Right cardiac atrium (tissue), 5 donors: ENCODE measurements around the gene TFF1. TPM values are rescaled to one million over a fixed set of nuclear protein-coding genes. Genes with fewer than 3 reads are reported as not detected.

ENCODE experiments used
- ATAC-seq, 2 donors: fragments of 200-7000 bp; cut with Tn5 transposase; one replicate each; pipeline versions ENCODE4 v1.8.0 to v1.9.1; 2020; ENCODE audit warnings: moderate library complexity in 2 of 2, mild to moderate bottlenecking in 1 of 2
- DNase-seq, 3 donors: peaks; one replicate each; pipeline ENCODE4 v3.0.0-alpha.2; 2020
- H3K27ac ChIP-seq: one replicate; pipeline ENCODE4 v1.5.1; 2013; ENCODE audit warnings: mild to moderate bottlenecking, low read length, control low read depth, moderate library complexity
- H3K27me3 ChIP-seq: one replicate; pipeline ENCODE4 v1.6.1; 2013; ENCODE audit not compliant: control insufficient read depth, insufficient read depth
- H3K4me1 ChIP-seq: one replicate; pipeline ENCODE4 v1.6.1; 2013; ENCODE audit warnings: low read length; ENCODE audit not compliant: control insufficient read depth, insufficient read depth
- H3K4me3 ChIP-seq: one replicate; pipeline ENCODE4 v1.5.1; 2013; ENCODE audit warnings: low read length, control low read depth
- H3K9me3 ChIP-seq: one replicate; pipeline ENCODE4 v1.6.1; 2013; ENCODE audit warnings: low read length; ENCODE audit not compliant: control insufficient read depth
- WGBS: extraction: QIAGEN DNeasy Blood & Tissue Kit; methylation state at CpG from one replicate; pipeline ENCODE4 v1.1.7; 2013; 5-methylcytosine and 5-hydroxymethylcytosine counted together
- intact Hi-C, 4 donors: fragments of 100-400 bp; cut with DNase I; formaldehyde crosslinking; loops; one replicate each; pipeline versions ENCODE4 v1.11.0 to v1.14.0; 2022 to 2023
- polyA plus RNA-seq: library from polyadenylated mRNA; stranded (reverse); fragments of 200-250 nt; gene quantifications from one replicate; pipeline ENCODE4 v1.2.3, GENCODE V29; 2013
- total RNA-seq, 4 donors: library from RNA; stranded (reverse); fragmentation: NEBNext Ultra II Directional; extraction: Animal tissue kit (Norgen Biotek cat#: 25700); gene quantifications; one replicate each; pipeline ENCODE4 v1.2.1, GENCODE V29; 2021
- donor health status: healthy with polysubstance abuse.
- donor health status: DM: no; HTN: yes; CAD: no.
- donor health status: DM: no; HTN: no; CAD: no.
- donor health status: DM: no; HTN: yes; CAD: no; lungs with severe emphysema.
- donor health status: DM: yes; HTN: yes; CAD: no.

TFF1 gene
- total and polyA plus RNA-seq, 5 donors = not detected

GRCh38 chr21:42373196-42373907, 7.0 kb upstream of the TFF1 start:
- WGBS = 77% methylated on average over 25 of the region's 25 CpGs
- no peaks in the 10 kb centered on the region for H3K27me3 ChIP-seq
- ATAC-seq = no peak

DNA sequence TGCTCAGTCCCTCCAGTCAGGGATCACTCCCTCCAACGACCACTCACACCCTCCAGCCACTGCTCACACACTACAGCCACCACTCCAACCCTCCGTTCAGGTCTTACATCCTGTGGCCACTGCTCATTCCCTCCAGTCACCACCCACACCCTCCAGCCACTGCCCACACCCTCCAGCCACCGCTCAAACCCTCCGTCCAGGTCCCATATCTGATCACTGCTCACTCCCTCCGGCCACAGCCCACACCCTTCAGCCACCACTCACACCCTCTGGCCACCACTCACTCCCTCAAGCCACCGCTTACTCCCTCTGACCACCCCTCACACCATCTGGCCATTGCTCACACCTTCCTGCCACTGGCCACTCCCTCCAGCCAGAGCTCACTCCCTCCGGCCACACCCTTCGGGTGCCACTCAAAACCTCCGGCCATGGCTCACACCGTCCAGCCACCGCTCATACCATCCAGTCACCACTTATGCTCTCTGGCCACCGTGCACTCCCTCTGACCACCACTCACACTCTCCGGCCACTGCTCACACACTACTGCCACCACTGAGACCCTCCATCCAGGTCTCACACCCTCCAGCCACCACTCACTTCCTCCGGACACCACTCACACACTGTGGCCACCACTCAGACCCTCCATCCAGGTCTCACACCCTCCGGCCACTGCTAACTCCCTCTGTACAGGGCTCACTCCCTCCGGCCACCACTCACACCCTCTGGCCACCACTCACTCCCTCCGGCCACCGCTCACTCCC, 4.7 kb upstream of the TFF1 start:
- Histone ChIP-seq H3K27ac (no peak overlapping the region), H3K27me3 (no peaks in the 10 kb centered on the region), H3K4me3 (no peak overlapping the region), H3K4me1 (no peaks in the 10 kb centered on the region), H3K9me3 (no peaks in the 10 kb centered on the region)
- intact Hi-C loops = no loop called here
- ATAC-seq = peak in 1 of 2 donors; percentile 20
- DNase-seq = no peak
- 79% methylated on average over 18 of the region's 18 CpGs for WGBS

More at GRCh38 chr21:42373196-42373907, 7.0 kb upstream of the TFF1 start:
- no peak for DNase-seq
- Histone ChIP-seq H3K4me1 (no peaks in the 10 kb centered on the region), H3K9me3 (no peaks in the 10 kb centered on the region), H3K27ac (no peak overlapping the region), H3K4me3 (no peak overlapping the region)
- intact Hi-C loops = no loop called here

GRCh38 chr21:42369821-42370220, 3.5 kb upstream of the TFF1 start:
- WGBS = 63% methylated on average over 16 of the region's 16 CpGs
- H3K9me3 ChIP-seq = no peaks in the 10 kb centered on the region
- H3K27me3 ChIP-seq = no peaks in the 10 kb centered on the region
- ATAC-seq (no peak), DNase-seq (no peak)
- no peaks in the 10 kb centered on the region for H3K4me1 ChIP-seq
- intact Hi-C loops = no loop called here
- H3K27ac ChIP-seq = no peak overlapping the region
- H3K4me3 ChIP-seq = no peak overlapping the region

GRCh38 chr21:42367367-42368165, 1.2 kb upstream of the TFF1 start:
- no peak overlapping the region for H3K27ac ChIP-seq
- WGBS = 86% methylated on average over 14 of the region's 14 CpGs
- ATAC-seq (no peak), DNase-seq (no peak)
- H3K4me3 ChIP-seq = no peak overlapping the region
- intact Hi-C loops = no loop called here
- H3K9me3 ChIP-seq = no peaks in the 10 kb centered on the region
- no peaks in the 10 kb centered on the region for H3K4me1 ChIP-seq
- H3K27me3 ChIP-seq = no peaks in the 10 kb centered on the region

- no peak for ATAC-seq
- intact Hi-C loops = no loop called here
- Histone ChIP-seq H3K4me3 (no peak overlapping the region), H3K27ac (no peak overlapping the region), H3K9me3 (no peaks in the 10 kb centered on the region), H3K4me1 (no peaks in the 10 kb centered on the region), H3K27me3 (no peaks in the 10 kb centered on the region)
- no peak for DNase-seq
- whole genome bisulfite sequencing = 80% methylated on average over 6 of the region's 6 CpGs
These were observed 565 bp downstream of the TFF1 start for GRCh38 chr21:42365770-42366169.

- H3K9me3 ChIP-seq = no peaks in the 10 kb centered on the region
- no peaks in the 10 kb centered on the region for H3K4me1 ChIP-seq
- no peak for DNase-seq
- H3K27me3 ChIP-seq = no peaks in the 10 kb centered on the region
- ATAC-seq = no peak
- WGBS = 69% methylated on average over 13 of the region's 13 CpGs
- intact Hi-C loops = no loop called here
- no peak overlapping the region for H3K4me3 ChIP-seq
- no peak overlapping the region for H3K27ac ChIP-seq
These were observed 1.9 kb downstream of the TFF1 start for GRCh38 chr21:42364304-42364865.

DNA sequence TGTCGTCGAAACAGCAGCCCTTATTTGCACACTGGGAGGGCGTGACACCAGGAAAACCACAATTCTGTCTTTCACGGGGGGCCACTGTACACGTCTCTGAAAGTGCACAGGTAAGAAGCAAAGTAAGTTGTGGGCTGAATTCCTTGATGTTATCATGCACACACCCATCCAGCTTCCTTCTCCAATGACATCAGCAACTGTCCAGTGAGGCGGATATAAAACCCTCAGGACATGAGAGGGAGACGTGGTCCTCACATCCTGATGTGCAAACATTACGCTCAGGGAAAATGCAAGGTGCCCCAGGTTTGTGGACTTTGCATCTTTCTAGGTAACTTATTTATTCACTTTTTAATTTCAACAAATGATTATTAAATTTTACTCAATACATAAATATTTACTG, 3.0 kb downstream of the TFF1 start:
- H3K27me3 ChIP-seq = no peaks in the 10 kb centered on the region
- WGBS = 73% methylated on average over 8 of the region's 8 CpGs

GRCh38 chr21:42362700-42363099, 3.6 kb downstream of the TFF1 start:
- no peak for DNase-seq
- Histone ChIP-seq H3K4me1 (no peaks in the 10 kb centered on the region), H3K9me3 (no peaks in the 10 kb centered on the region), H3K27me3 (no peaks in the 10 kb centered on the region), H3K27ac (no peak overlapping the region), H3K4me3 (no peak overlapping the region)
- ATAC-seq = no peak
- intact Hi-C loops = no loop called here
- WGBS = 68% methylated on average over 9 of the region's 9 CpGs

More for the DNA sequence above, 3.0 kb downstream of the TFF1 start:
- no peak for DNase-seq
- H3K27ac ChIP-seq = no peak overlapping the region
- intact Hi-C loops = no loop called here
- no peaks in the 10 kb centered on the region for H3K9me3 ChIP-seq
- no peak for ATAC-seq
- no peaks in the 10 kb centered on the region for H3K4me1 ChIP-seq
- no peak overlapping the region for H3K4me3 ChIP-seq

DNA sequence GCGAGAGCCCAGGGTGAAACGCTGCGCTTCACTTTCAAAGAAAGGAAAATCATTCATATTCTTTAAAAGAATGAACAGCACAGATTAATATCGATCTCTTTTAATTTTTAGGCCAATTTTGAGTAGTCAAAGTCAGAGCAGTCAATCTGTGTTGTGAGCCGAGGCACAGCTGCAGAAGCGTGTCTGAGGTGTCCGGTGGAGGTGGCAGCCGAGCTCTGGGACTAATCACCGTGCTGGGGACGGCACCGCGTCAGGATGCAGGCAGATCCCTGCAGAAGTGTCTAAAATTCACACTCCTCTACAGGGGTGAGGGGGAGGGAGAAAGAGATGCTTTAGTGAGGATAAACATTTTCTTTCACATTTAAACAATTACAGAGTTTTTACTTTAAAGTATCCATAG, 4.1 kb downstream of the TFF1 start:
- intact Hi-C loops = no loop called here
- H3K9me3 ChIP-seq = no peaks in the 10 kb centered on the region
- H3K27ac ChIP-seq = no peak overlapping the region
- ATAC-seq (no peak), DNase-seq (no peak)
- no peak overlapping the region for H3K4me3 ChIP-seq
- no peaks in the 10 kb centered on the region for H3K27me3 ChIP-seq
- H3K4me1 ChIP-seq = no peaks in the 10 kb centered on the region
- WGBS = 73% methylated on average over 12 of the region's 12 CpGs

GRCh38 chr21:42361286-42361685, 5.0 kb downstream of the TFF1 start:
- WGBS = 34% methylated on average over 7 of the region's 7 CpGs
- no peaks in the 10 kb centered on the region for H3K27me3 ChIP-seq
- no peak for DNase-seq
- H3K4me3 ChIP-seq = no peak overlapping the region
- H3K9me3 ChIP-seq = no peaks in the 10 kb centered on the region
- ATAC-seq = no peak
- no peak overlapping the region for H3K27ac ChIP-seq
- intact Hi-C loops = no loop called here
- H3K4me1 ChIP-seq = no peaks in the 10 kb centered on the region

DNA sequence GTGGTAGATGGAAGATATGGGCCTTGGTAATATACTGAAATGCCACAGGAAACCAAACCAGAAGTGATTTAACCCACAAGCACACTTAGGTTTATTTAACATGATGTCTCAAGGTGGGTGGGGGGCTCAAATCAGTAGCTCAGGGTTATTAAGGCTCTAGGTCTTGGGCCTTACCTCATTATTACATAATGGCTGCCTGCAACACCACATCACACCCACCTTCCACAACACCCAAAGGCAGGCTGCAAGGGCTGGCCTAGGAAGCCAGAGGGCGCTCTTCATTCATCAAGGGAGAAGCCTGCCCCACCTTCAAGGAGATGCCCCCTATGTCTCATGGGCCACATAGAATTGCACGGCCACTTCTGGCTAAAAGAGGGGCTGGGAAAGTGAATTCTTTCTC, 6.0 kb downstream of the TFF1 start:
- WGBS = 64% methylated on average over 2 of the region's 2 CpGs
- intact Hi-C loops = no loop called here
- no peaks in the 10 kb centered on the region for H3K27me3 ChIP-seq

More for the DNA sequence above, 6.0 kb downstream of the TFF1 start:
- ATAC-seq (no peak), DNase-seq (no peak)
- Histone ChIP-seq H3K4me1 (no peaks in the 10 kb centered on the region), H3K27ac (no peak overlapping the region), H3K9me3 (no peaks in the 10 kb centered on the region), H3K4me3 (no peak overlapping the region)
